ENCODE measurements around the gene DAPK1.

DNA sequence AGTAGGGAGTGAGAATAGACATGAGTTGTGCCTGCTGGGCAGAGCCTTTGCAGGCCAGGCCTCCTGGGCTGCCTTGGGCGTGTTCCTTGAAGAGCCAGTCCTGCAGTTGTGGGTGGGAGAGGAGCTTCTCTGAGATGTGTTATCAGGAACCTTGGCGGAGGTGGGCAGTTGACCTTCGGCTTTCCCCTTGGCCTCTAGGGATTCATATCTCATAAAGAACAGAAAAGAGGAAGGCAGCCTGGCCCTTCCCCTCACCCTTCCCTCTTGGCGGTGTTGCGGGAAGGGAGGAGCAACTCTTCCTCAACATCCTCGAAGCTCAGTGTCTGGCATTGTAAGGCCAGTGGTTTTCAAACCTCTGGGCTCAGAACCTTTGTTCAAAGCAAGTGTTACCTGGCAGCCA lies 59.2 kb downstream of the DAPK1 start:
- TF ChIP-seq, protein P1, sequence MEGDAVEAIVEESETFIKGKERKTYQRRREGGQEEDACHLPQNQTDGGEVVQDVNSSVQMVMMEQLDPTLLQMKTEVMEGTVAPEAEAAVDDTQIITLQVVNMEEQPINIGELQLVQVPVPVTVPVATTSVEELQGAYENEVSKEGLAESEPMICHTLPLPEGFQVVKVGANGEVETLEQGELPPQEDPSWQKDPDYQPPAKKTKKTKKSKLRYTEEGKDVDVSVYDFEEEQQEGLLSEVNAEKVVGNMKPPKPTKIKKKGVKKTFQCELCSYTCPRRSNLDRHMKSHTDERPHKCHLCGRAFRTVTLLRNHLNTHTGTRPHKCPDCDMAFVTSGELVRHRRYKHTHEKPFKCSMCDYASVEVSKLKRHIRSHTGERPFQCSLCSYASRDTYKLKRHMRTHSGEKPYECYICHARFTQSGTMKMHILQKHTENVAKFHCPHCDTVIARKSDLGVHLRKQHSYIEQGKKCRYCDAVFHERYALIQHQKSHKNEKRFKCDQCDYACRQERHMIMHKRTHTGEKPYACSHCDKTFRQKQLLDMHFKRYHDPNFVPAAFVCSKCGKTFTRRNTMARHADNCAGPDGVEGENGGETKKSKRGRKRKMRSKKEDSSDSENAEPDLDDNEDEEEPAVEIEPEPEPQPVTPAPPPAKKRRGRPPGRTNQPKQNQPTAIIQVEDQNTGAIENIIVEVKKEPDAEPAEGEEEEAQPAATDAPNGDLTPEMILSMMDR (IDR thresholded peaks at IDR 0.05): no peak
- no peak for TF ChIP-seq EZH2 (IDR thresholded peaks at IDR 0.05; ENCODE audit: borderline replicate concordance, insufficient read depth, low read depth, low read length, poor library complexity, severe bottlenecking)
